ENCODE measurements around the gene CTRB1. TPM values are rescaled to one million over a fixed set of nuclear protein-coding genes. Genes with fewer than 3 reads are reported as not detected.

Gene CTRB1
- total and polyA plus RNA-seq, 2 of the 8 experiments (the other 6 are each of a cell fraction or from before 2014, with no cell fraction given): not detected

DNA sequence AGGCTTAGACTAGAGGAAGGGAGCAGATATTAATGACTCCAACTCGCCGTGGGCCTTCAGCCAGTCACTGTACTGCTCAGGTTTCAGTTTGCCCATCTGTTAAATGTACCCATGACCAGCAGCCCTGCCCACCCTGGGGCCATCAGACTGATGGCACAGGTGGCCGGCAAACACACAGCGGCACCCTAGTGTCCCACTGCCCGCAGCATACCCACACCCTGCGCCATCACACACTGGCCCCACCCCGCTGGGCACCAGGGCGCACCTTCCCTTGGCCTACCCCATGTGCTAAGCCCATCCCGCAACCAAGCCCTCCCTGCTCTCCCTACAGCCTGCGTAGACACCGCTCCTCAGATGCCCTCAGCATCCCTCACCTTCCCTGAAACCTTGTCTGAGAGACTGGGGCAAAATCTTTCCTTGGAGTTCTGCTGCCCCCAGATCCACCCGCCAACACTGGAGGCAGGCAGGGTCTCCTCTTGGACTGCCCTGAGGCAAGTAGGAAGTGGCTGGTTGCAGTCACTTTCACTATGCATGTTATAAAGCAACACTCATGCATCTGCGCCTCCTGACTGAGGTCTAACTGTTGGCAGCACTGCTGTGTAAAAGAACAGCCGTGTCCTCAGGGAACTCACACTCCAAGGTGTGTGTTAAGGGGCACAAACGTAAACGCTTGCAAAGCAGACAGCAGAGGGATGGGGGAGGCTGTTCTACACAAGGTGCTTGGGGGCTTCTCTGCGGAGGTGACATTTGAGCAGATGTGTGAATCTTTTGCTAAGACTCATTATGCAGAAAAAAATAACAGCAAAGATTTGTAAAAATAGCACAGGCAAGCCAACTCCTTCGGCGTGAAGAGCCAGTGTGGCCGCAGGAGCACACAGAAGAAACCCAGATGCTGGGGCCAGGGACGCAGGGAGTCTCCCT lies 39.4 kb downstream of the CTRB1 start (continued):
- TF ChIP-seq, protein P1, sequence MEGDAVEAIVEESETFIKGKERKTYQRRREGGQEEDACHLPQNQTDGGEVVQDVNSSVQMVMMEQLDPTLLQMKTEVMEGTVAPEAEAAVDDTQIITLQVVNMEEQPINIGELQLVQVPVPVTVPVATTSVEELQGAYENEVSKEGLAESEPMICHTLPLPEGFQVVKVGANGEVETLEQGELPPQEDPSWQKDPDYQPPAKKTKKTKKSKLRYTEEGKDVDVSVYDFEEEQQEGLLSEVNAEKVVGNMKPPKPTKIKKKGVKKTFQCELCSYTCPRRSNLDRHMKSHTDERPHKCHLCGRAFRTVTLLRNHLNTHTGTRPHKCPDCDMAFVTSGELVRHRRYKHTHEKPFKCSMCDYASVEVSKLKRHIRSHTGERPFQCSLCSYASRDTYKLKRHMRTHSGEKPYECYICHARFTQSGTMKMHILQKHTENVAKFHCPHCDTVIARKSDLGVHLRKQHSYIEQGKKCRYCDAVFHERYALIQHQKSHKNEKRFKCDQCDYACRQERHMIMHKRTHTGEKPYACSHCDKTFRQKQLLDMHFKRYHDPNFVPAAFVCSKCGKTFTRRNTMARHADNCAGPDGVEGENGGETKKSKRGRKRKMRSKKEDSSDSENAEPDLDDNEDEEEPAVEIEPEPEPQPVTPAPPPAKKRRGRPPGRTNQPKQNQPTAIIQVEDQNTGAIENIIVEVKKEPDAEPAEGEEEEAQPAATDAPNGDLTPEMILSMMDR (IDR thresholded peaks at IDR 0.05; ENCODE audit: control extremely low read depth in 1 of 3, insufficient read depth in 1 of 3, low read depth in 1 of 3, low read length in 3 of 3): no peak
- TF ChIP-seq BACH1 (IDR thresholded peaks at IDR 0.05; ENCODE audit: low read length) (no peak), GABPA (IDR thresholded peaks at IDR 0.05; ENCODE audit: borderline replicate concordance, insufficient read depth, low read length) (no peak), KDM1A (IDR thresholded peaks at IDR 0.05; ENCODE audit: borderline replicate concordance, low read length) (no peak), RNF2 (IDR thresholded peaks at IDR 0.05; ENCODE audit: borderline replicate concordance, low read depth, low read length, missing control alignments, poor library complexity, severe bottlenecking) (no peak)
